DMS 273 treated with DMSO at 0.1 percent for 48 hours (cell line): ENCODE data around the gene CCL25.

Source experiments
- DNase-seq: peaks from one replicate; lab custom pipeline; 2025; lab: John Stamatoyannopoulos, UW

Gene CCL25

GRCh38 chr19:8110931-8111330, 58.4 kb downstream of the CCL25 start:
- DNase-seq: no peak

- no peak for DNase-seq
Observed at GRCh38 chr19:8111376-8111775, 58.8 kb downstream of the CCL25 start.
